H1 (cell line): ENCODE data around the gene RAD51B. TPM values are rescaled to one million over a fixed set of nuclear protein-coding genes. Genes with fewer than 3 reads are reported as not detected.

Experiments
- JUN ChIP-seq: IDR thresholded peaks from 2 replicates; pipeline ENCODE4 v1.6.1; 2011; ENCODE audit warnings: low read depth, mild to moderate bottlenecking, improper control_type of control experiment, low read length
- NRF1 ChIP-seq: IDR thresholded peaks from 2 replicates; pipeline ENCODE4 v1.6.1; 2011; ENCODE audit warnings: mild to moderate bottlenecking, low read depth, low read length, improper control_type of control experiment
- PHF8 ChIP-seq: fragments of 200-600 bp; sonication (generic); conservative IDR thresholded peaks from 2 replicates; pipeline ENCODE4 v1.7.1; 2012; ENCODE audit warnings: low read depth, mild to moderate bottlenecking, inconsistent platforms, low read length, moderate library complexity
- SP4 ChIP-seq: IDR thresholded peaks from 2 replicates; pipeline ENCODE4 v1.6.1; 2012; ENCODE audit warnings: low read length, inconsistent platforms
- polyA plus RNA-seq, 7 experiments: library from polyadenylated mRNA; depleted of rRNA in 3 of 7; stranded (reverse) in 5 of 7; unstranded in 2 of 7; fragments of >200 nt in 5 of 7; fragments of 200-250 nt in 2 of 7; gene quantifications; 1 replicate in 5 of 7; 2 replicates in 1 of 7; 4 replicates in 1 of 7; pipeline versions ENCODE4 v1.2.1 to v1.2.3, GENCODE V29; 2011 to 2013; ENCODE audit warnings: missing spikeins in 2 of 7, mixed read lengths in 2 of 7
- total RNA-seq: library from RNA; stranded (reverse); fragmentation: NEBNext Ultra II Directional; extraction: Animal tissue kit (Norgen Biotek cat#: 25700); gene quantifications from 2 replicates; pipeline ENCODE4 v1.2.1, GENCODE V29; 2021
- TF ChIP-seq, protein P1 (sequence below): IDR thresholded peaks from 2 replicates; pipeline ENCODE4 v1.6.1; 2012; ENCODE audit warnings: low read length, inconsistent platforms
- TF ChIP-seq, protein P2 (sequence below), 3 experiments: IDR thresholded peaks; 1 replicate in 2 of 3; 2 replicates in 1 of 3; pipeline versions ENCODE4 v1.5.1 to v1.6.1; 2011; ENCODE audit warnings: low read length in 3 of 3, mild to moderate bottlenecking in 3 of 3, inconsistent platforms in 2 of 3, low read depth in 1 of 3, moderate library complexity in 1 of 3; ENCODE audit not compliant: insufficient read depth in 1 of 3; ENCODE audit errors: control extremely low read depth in 1 of 3
- TF ChIP-seq, protein P3 (sequence below): IDR thresholded peaks from 2 replicates; pipeline ENCODE4 v1.6.1; 2011; ENCODE audit warnings: low read depth, mild to moderate bottlenecking, low read length; ENCODE audit not compliant: insufficient read depth

RAD51B gene
- total and polyA plus RNA-seq, 2 of the 8 experiments (the other 6 are each of a cell fraction or from before 2014, with no cell fraction given), result 3.9 to 14.9 TPM

DNA sequence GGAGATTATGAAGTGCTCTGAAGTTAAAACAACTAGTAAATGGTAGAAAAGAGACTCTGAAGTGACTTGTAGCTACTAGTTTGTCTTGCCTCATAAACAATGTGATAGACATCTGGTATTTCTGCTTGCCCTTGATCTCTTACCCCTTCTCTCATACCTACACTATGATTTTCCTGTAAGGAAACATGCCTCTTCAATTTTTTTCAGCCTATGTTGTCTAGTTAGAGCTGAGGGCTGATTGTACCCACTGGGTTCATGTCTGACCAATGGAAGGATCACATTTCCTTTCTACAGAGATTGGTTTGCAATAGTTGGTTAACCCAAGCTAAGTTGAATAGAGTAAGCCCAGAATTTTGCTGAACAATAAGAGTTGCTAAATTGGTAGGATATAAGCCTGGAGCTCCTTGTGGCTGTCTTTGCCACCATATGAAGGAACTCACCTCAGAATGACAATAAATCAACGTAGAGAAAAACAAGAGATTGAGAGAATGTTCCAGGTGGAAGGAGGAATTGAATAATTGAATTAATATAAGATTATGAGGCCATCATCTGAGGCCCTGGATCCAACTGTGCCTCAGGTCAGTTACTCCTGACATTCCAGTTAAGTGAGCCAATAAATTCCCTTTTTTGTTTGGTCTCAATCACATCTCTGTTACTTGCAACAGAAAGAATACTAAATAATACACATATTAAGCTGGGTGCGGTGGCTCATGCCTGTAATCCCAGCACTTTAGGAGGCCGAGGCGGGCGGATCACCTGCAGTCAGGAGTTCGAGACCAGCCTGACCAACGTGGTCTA lies 626.9 kb downstream of the RAD51B start (continued):
- TF ChIP-seq SP4, result no peak
- TF ChIP-seq, protein P1, sequence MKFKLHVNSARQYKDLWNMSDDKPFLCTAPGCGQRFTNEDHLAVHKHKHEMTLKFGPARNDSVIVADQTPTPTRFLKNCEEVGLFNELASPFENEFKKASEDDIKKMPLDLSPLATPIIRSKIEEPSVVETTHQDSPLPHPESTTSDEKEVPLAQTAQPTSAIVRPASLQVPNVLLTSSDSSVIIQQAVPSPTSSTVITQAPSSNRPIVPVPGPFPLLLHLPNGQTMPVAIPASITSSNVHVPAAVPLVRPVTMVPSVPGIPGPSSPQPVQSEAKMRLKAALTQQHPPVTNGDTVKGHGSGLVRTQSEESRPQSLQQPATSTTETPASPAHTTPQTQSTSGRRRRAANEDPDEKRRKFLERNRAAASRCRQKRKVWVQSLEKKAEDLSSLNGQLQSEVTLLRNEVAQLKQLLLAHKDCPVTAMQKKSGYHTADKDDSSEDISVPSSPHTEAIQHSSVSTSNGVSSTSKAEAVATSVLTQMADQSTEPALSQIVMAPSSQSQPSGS, result no peak
- TF ChIP-seq, protein P2, sequence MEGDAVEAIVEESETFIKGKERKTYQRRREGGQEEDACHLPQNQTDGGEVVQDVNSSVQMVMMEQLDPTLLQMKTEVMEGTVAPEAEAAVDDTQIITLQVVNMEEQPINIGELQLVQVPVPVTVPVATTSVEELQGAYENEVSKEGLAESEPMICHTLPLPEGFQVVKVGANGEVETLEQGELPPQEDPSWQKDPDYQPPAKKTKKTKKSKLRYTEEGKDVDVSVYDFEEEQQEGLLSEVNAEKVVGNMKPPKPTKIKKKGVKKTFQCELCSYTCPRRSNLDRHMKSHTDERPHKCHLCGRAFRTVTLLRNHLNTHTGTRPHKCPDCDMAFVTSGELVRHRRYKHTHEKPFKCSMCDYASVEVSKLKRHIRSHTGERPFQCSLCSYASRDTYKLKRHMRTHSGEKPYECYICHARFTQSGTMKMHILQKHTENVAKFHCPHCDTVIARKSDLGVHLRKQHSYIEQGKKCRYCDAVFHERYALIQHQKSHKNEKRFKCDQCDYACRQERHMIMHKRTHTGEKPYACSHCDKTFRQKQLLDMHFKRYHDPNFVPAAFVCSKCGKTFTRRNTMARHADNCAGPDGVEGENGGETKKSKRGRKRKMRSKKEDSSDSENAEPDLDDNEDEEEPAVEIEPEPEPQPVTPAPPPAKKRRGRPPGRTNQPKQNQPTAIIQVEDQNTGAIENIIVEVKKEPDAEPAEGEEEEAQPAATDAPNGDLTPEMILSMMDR (IDR thresholded peaks at IDR 0.05; ENCODE audit: control extremely low read depth in 1 of 3, insufficient read depth in 1 of 3, low read depth in 1 of 3, low read length in 3 of 3), result no peak
- no peak for TF ChIP-seq JUN
- no peak for TF ChIP-seq NRF1
- TF ChIP-seq PHF8, result no peak
- TF ChIP-seq, protein P3, sequence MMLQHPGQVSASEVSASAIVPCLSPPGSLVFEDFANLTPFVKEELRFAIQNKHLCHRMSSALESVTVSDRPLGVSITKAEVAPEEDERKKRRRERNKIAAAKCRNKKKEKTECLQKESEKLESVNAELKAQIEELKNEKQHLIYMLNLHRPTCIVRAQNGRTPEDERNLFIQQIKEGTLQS, result no peak
